HG03066 (cell line): ENCODE results near the gene AMDHD2.

Source experiments
- ATAC-seq: cut with Tn5 transposase; IDR thresholded peaks from one replicate; pipeline ENCODE4 v1.9.1; 2021; ENCODE audit warnings: low read depth; ENCODE audit not compliant: unreplicated experiment

AMDHD2 gene

GRCh38 chr16:2482708-2483534 is 37.2 kb upstream of the AMDHD2 start:
- ATAC-seq: no peak

GRCh38 chr16:2483939-2484897 is 36.0 kb upstream of the AMDHD2 start:
- no peak for ATAC-seq

GRCh38 chr16:2484898-2485508 is 35.2 kb upstream of the AMDHD2 start:
- no peak for ATAC-seq

DNA sequence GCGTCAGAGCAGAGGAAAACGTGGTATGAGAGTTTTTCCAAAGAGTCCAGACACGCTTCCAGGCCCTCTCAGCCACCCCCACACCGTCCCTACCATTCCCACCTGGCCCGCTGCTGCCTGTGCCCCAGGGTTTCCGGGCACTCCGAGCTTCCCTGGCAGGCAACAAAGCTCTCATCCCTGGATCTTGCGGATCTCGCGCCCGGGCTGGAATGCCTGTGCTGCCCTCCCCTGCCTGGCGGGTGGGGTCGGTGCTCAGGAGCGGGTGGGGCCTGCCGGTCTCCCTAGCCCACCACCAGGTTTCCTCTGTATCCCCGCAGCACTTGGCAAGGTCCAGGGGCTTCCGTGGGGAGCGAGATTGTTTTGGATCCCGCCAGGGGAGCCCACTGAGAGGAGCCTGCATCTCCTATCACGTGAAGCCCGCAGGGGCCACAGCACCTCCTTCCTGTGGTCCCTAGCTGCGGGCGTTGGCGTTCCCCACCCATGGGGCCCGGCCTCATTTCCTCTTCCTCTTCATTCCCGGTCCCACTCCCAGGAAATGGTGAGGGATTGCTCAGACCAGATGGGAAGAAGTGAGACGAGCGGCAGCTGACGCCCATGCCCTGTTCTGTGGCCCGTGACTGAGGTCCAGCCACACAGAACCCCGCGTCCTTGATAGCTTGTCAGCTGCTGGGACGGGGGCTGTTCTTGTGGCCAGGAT is 34.2 kb upstream of the AMDHD2 start:
- ATAC-seq: no peak

- ATAC-seq: no peak
Observed at GRCh38 chr16:2486645-2487516, 33.3 kb upstream of the AMDHD2 start.

DNA sequence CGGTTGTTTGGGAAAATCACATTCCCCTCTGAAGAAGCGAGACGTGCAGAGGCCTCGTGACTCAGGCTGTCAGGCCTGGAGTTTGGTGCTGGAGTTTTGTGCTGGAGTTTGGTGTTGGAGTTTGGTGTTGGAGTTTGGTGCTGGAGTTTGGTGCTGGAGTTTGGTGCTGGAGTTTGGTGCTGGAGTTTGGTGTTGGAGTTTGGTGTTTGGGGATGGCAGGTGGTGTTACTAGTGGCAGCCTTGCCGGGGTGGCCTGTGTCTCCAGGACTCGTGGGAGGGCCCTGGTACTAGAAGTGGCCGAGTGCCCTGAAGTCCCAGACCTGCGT is 32.7 kb upstream of the AMDHD2 start:
- no peak for ATAC-seq

- ATAC-seq: no peak
Observed at GRCh38 chr16:2487903-2488531, 32.2 kb upstream of the AMDHD2 start.

GRCh38 chr16:2489581-2489980 is 30.6 kb upstream of the AMDHD2 start:
- no peak for ATAC-seq

DNA sequence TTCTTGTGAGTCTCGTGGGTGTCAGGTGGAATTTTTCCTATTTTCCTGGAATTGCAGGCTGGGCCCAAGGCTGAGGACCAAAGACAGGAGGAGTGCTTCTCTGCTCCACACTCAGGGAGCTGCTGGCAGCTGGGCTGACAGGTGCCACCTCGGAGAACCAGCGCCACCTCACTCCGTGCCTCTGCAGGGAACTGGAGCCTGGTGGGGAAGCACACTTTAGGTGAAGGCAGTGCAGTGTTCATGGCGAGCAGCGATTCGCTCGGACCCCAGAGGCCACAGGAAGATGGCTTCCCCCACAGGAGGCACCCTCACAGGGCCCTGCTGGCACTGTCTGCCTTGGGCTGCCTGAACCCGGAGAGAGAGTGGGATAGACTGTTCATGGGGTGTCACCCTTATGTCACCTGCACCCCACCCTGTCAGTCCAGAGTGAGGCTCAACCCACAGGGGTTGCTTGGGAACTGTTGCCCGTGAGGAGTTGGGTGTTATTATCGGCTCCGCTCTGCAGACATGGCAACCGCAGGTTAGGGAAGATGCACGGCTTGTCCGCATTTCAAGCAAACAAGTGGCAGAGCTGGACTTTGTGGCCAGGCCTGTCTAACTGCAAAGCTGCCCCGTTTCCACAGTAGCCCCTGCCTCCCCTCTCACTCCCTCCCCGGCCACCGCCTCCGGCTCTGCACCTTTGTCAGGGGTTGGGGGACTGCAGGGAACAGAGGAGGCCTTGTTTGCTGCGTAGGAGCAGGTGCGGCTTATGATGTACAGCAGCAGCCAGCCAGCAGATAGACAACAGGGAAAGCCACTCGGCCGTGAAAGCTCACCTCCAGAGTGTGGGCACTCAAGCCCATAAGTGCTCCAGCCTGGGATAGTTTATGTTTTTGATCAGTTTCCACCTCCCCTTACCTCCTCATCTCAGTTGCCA is 29.7 kb upstream of the AMDHD2 start:
- no peak for ATAC-seq

DNA sequence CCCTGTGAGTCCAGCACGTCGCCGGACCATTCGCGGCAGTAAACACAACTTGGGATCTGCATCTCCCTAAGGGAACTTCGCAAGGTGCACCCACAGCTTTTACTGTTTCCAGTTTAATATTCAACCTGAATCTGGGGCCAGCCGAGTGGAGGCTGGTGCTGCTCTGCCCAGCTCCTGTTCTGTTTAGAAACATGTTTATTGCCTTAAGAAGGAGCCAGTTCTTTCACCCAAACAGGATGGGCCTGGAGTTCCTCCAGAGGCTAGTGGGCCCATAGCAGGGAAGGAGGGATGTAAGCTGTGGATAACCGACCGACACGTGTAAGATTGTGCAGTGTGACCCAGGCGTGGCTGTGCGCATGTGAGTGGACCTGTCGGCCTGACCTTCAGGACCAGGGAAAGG is 27.9 kb upstream of the AMDHD2 start:
- no peak for ATAC-seq

DNA sequence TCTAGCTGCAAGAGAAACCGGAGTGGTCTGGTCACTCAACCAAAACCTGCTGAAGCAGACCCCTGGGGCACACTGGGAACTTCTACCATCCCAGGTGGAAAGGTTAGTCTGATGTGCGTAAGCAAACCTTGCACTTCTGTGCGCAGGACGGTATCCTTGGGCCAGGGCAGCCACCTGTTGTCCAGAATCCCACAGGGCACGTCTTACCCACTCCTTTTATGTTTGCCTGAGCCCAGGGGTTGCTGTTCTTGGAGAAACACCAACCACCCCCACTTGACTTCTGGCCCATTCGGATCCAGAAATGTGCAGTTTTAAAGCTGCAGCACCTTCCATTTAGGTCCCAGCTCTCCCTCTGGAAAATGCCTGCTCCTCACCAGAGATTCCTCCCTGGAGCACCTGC is 26.6 kb upstream of the AMDHD2 start:
- ATAC-seq: no peak

- ATAC-seq: no peak
Observed at GRCh38 chr16:2494616-2495015, 25.6 kb upstream of the AMDHD2 start.

DNA sequence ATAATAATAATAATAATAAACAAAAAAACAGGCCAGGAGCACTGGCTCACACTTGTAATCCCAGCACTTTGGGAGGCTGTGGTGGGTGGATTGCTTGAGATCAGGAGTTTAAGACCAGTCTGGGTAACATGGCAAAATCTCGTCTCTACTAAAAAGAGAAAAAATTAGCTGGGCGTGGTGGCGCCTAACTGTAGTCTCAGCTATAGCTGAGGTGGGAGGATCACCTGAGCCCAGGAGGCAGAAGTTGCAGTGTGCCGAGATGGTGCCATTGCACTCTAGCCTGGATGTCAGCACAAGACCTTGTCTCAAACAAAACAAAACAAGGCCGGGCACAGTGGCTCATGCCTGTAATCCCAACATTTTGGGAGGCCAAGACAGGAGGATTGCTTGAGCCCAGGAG is 25.1 kb upstream of the AMDHD2 start:
- no peak for ATAC-seq

DNA sequence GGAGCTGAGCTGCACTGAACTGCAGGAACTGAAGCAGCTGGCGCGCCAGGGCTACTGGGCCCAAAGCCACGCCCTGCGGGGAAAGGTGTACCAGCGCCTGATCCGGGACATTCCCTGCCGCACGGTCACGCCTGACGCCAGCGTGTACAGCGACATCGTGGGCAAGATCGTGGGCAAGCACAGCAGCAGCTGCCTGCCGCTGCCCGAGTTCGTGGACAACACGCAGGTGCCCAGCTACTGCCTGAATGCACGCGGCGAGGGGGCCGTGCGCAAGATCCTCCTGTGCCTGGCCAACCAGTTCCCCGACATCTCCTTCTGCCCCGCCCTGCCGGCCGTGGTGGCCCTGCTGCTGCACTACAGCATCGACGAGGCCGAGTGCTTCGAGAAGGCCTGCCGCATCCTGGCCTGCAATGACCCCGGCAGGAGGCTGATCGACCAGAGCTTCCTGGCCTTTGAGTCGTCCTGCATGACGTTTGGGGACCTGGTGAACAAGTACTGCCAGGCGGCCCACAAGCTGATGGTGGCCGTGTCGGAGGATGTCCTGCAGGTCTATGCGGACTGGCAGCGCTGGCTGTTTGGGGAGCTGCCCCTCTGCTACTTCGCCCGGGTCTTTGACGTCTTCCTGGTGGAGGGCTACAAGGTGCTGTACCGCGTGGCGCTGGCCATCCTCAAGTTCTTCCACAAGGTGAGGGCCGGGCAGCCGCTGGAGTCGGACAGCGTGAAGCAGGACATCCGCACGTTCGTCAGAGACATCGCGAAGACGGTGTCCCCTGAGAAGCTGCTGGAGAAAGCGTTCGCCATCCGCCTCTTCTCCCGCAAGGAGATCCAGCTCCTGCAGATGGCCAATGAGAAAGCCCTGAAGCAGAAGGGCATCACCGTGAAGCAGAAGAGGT is 23.7 kb upstream of the AMDHD2 start:
- no peak for ATAC-seq

- ATAC-seq: no peak
Observed at GRCh38 chr16:2497116-2497630, 23.0 kb upstream of the AMDHD2 start.

GRCh38 chr16:2497695-2498484 is 22.3 kb upstream of the AMDHD2 start:
- no peak for ATAC-seq
